Left colon (tissue), 2 donors: ENCODE measurements around the gene FAM114A2. TPM values are rescaled to one million over a fixed set of nuclear protein-coding genes. Genes with fewer than 3 reads are reported as not detected.
A peak's percentile ranks its signal among the peaks of the same experiment; 100 is the strongest.
"Not testable (repeated sequence)": the region's sequence is repeated elsewhere in the genome, so short reads cannot be mapped to it uniquely, and the experiment has no call there.

ENCODE experiments used
- ATAC-seq: fragments of 200-7000 bp; cut with Tn5 transposase; one replicate; pipeline ENCODE4 v1.9.1; 2020; ENCODE audit warnings: mild to moderate bottlenecking, moderate library complexity
- DNase-seq, 2 donors: peaks; one replicate each; pipeline ENCODE4 v3.0.0-alpha.2; 2020
- intact Hi-C, 2 donors: fragments of 100-400 bp; cut with DNase I in 1 of 2; cut with micrococcal nuclease in 1 of 2; formaldehyde crosslinking; loops; one replicate each; pipeline versions ENCODE4 v1.11.2 to v1.14.0; 2022; cut with DNase I, micrococcal nuclease
- total RNA-seq, 2 donors: library from RNA; stranded (reverse); fragmentation: NEBNext Ultra II Directional; extraction: Animal tissue kit (Norgen Biotek cat#: 25700); gene quantifications; one replicate each; pipeline ENCODE4 v1.2.1, GENCODE V29; 2021
- donor health status: DM: no; HTN: no; CAD: no.
- donor health status: DM: yes; HTN: yes; CAD: no.

Gene FAM114A2
- total RNA-seq, 2 donors from 2014 or later, result 13.2 to 21.4 TPM

DNA sequence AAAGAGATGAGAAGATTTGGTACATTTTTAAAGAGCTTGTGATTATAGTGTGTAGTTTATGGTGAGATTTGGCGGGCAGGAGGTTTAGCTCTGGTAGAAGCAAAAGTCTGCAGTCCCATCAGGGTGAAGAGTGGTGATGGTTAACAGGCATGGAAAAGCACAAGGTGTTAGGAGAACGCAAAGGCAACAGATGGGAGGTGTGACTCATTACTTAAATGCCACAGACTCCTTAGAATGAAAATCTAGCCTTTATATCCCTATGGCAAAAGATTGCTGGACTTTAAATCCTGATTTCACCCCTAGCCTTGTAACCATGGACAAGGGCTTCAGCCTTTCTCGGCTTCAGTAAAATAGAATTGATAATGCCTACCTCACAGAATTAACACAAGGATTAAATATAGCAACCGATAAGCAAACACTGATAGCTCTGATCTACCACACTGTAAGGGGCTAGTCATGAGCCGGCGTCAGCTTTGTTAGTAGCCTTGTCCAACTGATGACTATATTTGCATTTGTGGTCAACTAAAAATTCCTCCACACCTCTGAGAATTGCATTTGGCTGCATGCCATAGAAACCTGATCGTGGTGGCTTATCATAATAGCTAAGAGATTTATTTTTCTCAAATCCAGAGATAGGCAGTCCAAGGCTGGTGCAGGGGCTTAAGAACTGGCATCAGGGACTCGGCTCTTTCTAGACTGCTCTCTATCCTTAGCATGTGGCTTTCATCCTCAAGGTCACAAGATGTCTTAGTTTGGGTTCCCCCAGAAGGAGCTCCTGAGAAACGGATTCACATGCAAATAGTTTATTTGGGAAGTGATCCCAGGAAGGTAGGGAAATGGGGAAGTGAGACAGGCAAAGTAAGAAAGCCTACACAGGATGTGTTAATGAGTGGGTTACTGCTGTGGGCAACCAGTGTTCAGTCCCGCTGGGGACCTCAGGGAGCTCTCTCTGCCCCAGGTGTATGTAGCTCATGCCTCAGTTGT, 19.6 kb upstream of the FAM114A2 start:
- ATAC-seq, result no peak
- peak in 1 of 2 donors; percentile 21 for DNase-seq
- intact Hi-C loops, result no loop called here

GRCh38 chr5:154055201-154055600, 16.5 kb upstream of the FAM114A2 start:
- DNase-seq (no peak), ATAC-seq (no peak)
- intact Hi-C loops, result no loop called here

- ATAC-seq, result no peak
- intact Hi-C loops, result no loop called here
- no peak for DNase-seq
These were observed 14.8 kb upstream of the FAM114A2 start for GRCh38 chr5:154053468-154053867.

GRCh38 chr5:154049636-154050035, 10.9 kb upstream of the FAM114A2 start:
- DNase-seq, result no peak
- no peak for ATAC-seq
- intact Hi-C loops, result no loop called here

DNA sequence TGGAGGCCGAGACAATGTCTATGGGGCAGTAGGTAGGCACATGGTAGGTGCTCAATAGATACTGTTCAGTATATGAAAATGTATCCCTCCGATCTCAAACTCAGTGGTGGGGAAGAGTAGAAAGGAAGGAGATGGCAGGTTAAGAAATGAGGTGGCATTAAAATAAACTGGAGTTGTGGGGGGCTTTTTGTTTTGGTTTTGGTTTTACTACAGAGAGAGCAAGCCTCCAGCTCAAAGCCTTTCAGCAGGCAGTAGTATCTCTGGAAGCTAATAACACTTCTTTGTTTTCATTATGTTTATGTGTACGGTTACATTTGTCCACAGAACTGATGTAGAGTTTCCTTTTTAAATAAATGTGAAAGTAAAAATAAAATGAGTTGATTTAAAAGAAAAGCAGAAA, 8.6 kb upstream of the FAM114A2 start:
- intact Hi-C loops, result no loop called here
- DNase-seq (no peak), ATAC-seq (no peak)

DNA sequence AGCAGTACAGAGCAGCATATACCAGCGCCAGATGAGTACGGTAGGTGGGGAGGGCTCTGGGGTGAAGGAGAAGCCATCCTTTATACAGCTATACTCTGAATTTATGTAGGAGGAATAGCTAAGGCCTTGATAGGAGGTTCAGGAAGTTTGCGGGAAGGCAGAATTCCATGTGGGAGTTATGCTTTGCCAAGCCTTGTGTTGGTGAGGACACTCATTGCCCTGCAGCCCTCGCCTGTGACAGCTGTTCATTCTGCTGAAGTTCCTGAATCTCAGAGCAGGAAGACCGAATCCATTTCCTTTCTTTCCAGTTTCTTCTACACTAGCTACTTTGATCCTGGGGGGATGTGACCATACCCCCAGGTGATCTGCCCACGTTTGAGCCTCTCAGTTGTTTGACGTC, 7.8 kb upstream of the FAM114A2 start:
- intact Hi-C loops, result no loop called here
- no peak for ATAC-seq
- no peak for DNase-seq

DNA sequence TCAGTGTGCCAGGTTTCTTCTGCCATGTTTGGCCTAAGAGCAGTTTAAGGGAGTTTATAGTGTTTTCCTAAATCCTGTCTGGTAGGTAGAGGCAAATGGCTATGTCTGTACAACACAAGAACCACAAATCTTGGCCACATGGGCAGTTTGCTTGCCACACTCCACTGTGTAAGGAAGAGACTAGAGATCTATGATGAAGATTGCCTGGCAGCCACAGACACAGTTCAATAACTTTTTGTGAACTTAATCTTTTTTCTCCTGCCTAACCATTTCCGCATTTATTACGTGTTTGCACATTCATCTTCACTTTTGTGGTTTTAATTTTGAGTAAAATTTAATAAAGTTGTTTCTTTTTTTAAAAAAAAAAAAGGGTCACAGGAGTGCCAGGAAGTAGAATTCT, 5.9 kb upstream of the FAM114A2 start:
- ATAC-seq, result no peak
- intact Hi-C loops, result no loop called here
- DNase-seq, result no peak

- no peak for ATAC-seq
These were observed 5.4 kb upstream of the FAM114A2 start for GRCh38 chr5:154044099-154044498.

DNA sequence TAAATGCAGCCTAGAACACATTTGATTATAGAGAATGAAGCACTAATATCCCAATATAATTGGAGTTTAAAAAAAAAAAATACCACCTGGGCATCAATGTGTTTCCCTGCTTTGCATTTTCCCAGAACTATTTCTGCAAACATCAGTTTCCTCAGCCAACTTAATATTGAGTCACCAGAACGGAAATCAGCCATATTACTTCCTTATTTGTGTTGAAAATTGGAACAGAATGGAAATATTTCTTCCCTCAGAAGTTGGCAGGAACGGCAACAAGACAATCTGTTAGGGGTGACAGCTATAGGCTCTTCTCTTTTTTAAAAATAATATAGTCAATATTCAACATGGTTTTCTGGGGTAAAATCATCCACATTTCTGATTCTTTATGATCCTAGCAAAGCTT, 4.1 kb upstream of the FAM114A2 start:
- intact Hi-C loops, result no loop called here
- no peak for ATAC-seq
- no peak for DNase-seq

More at GRCh38 chr5:154044099-154044498, 5.4 kb upstream of the FAM114A2 start:
- intact Hi-C loops, result no loop called here
- no peak for DNase-seq

GRCh38 chr5:154039458-154039829, 734 bp upstream of the FAM114A2 start:
- ATAC-seq (no peak), DNase-seq (no peak)
- intact Hi-C loops, result no loop called here

DNA sequence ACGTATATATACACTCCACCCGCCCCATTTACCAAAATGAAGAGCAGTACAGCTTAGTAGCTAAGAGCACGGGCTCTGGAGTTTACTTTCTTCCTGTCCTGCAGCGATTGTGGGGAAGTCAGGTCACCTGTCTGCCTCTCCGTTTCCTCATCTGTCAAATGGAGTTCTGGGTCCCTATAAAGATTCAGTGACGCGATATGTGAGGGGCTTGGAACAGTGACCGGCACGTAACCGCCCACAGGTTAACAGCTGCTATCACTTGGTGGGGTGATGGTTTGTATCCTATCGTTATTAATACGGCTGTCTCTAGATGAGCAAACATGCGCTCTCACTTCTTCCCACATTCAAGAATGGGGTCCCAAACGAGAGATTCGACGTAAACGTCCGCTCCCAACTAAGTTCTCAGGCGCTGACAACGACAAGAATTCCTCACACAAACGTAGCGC, 426 bp downstream of the FAM114A2 start:
- intact Hi-C loops, result no loop called here
- ATAC-seq (peak; percentile 69), DNase-seq (peak; percentile 40 to 42)

GRCh38 chr5:154034944-154035343, 3.8 kb downstream of the FAM114A2 start:
- intact Hi-C loops, result no loop called here
- no peak for DNase-seq
- ATAC-seq, result no peak

DNA sequence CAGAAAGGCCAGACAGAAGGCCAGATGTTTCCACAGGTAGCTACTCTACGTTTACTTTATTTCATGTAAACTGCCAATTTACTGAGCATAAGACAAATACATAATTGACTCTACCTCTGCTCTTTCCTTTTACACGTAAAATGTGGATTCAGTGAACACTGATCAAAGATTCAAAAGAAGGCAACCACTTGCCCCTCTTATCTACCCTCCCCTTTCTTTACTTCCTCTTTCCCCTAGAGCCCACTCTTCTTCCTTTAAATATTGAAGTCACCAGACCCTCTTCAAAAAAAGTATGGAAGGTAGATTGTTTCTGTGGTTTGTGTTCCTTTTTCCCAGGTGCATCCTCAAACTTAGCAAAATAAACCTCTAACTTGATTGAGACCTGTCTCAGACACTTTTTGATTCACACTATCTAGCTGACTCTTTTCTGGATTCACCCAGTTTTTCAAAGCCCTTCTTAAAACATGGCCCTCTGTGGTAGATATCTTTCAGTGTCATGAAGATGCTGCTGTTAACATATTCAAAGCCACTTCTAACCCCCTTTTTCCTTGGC, 6.7 kb downstream of the FAM114A2 start:
- no peak for DNase-seq
- intact Hi-C loops, result no loop called here
- no peak for ATAC-seq

DNA sequence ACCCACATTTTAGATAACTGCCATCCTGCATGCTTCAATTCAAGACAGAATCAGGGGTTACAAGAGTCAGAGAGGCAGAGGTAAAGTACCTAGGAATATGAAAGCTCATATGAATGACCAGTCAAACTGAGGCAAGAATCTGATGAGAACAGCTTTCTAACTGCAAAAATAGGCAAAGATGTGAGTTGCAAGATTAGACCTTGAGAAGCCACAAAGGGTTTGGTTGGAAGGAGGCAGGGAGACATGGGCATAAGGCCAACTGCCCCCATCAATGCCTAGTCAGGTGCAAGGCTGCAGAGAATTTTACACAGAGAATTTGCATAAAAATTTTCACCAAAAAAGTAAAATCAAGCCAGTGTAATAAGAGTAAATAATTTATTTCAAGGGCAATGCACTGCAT, 12.8 kb downstream of the FAM114A2 start:
- intact Hi-C loops, result no loop called here
- ATAC-seq, result no peak
- no peak for DNase-seq

DNA sequence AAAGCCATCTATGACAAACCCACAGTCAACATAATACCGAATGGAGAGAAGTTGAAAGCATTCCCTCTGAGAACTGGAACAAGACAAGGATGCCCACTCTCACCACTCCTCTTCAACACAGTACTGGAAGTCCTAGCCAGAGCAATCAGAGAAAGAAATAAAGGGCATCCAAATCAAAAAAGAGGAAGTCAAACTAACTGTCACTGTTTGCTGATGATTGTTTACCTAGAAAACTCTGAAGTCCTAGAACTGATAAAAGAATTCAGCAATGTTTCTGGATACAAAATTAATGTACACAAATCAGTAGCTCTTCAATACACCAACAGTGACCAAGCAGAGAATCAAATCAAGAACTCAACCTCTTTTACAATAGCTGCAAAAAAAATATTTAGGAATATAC, 19.8 kb downstream of the FAM114A2 start:
- DNase-seq, ATAC-seq, intact Hi-C loops: not testable (repeated sequence)

DNA sequence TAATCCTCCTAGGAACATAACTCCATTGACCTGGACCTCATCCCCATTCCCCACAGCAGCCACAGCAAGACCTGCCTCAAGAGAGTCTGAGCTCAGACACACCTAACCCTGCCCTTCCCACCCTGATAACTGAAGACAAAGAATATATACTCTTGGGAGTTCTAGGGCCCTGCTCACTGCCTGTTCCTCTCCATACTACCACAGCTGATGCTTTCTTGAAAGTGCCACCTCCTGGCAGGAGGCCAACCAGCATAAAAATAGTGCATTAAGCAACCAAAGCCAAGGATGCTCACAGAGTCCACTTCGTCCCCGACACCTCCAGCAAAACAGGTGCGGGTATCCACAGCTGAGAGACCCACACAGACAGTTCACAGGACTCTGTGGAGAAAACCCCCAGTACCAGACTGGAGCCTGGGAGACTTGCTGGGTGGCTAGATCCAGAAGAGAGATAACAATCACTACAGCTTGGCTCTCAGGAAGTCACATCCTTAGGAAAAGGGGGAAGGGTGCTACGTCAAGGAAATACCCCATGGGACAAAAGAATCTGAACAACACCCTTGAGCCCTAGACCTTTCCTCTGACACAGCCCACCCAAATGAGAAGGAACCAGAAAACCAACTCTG, 23.5 kb downstream of the FAM114A2 start:
- intact Hi-C loops, result no loop called here
- no peak for DNase-seq
- ATAC-seq, result no peak

DNA sequence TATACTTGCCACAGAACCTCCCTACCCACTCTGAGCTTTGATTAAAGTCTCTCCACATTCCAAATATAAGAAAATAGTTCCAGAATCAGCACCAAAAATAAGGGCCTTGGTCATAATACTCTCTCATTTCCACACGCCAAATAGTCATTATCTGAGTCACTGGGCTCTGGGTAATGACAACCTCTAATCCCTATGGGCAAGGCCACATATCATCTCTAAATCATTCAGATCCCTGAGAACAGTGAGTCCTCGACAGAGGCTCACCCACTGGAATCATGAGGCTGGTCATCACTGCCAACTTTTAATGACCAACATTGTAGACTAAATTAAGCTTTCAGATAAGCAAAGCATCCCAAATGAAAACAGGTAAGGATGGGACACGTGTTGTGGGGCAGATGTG, 28.1 kb downstream of the FAM114A2 start:
- intact Hi-C loops, result no loop called here
- DNase-seq, result no peak
- no peak for ATAC-seq

DNA sequence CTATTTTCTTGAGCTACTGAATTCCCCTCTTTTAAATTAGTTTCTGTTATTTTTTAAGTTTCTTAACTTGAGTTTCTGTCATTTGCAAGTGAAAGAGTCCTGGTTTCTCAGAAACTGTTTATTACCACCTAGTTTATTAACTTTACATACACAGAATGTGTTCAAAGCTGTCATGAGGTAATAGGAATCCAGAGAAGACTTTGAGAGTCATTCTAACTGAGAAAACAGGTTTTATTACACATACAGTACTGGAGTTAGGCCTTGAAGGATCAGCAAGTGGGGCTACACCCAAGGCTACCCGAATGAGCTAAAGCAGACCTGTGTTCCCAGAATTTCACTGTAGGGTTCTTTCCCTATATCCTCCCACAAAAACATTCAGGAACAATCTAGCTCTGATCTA, 33.1 kb downstream of the FAM114A2 start:
- intact Hi-C loops, result no loop called here
- DNase-seq, result no peak
- peak; percentile 20 for ATAC-seq

GRCh38 chr5:154002511-154003020, 36.1 kb downstream of the FAM114A2 start:
- ATAC-seq (no peak), DNase-seq (no peak)
- intact Hi-C loops, result no loop called here

DNA sequence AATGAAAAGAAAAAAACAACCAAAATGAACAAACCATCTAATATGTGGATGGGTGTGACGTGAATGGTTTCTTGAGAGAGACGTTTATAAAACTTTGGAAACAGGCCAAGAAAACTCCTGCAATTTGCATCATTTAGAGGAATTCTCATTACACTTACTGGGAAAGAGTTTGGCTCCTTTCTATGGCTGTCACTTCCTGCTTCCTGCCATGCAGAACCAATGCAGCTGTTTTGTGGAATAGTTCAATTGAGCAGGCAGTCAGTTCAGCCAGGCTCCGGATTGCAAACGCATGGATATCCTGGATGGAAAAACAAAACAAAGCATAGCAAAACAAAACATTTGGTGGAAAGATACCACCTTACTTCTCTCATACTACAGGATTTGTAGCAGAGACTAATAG, 36.6 kb downstream of the FAM114A2 start:
- peak; percentile 46 for ATAC-seq
- DNase-seq, result no peak
- intact Hi-C loops, result no loop called here
